GM19099 (cell line): Measurements from ENCODE around the gene DCTD.

Source experiments
- POLR2A ChIP-seq: IDR thresholded peaks from 3 replicates; pipeline ENCODE4 v1.6.1; 2011; ENCODE audit warnings: low read depth; ENCODE audit not compliant: insufficient read length; ENCODE audit errors: extremely low read depth

DCTD gene

GRCh38 chr4:182883351-182883750 lies 33.8 kb downstream of the DCTD start:
- no peak for TF ChIP-seq POLR2A

GRCh38 chr4:182881914-182882313 lies 35.3 kb downstream of the DCTD start:
- no peak for TF ChIP-seq POLR2A

GRCh38 chr4:182880387-182881356 lies 36.5 kb downstream of the DCTD start:
- TF ChIP-seq POLR2A: no peak

- TF ChIP-seq POLR2A: no peak
These were observed 37.3 kb downstream of the DCTD start for GRCh38 chr4:182879913-182880312.

- TF ChIP-seq POLR2A: no peak
These were observed 38.3 kb downstream of the DCTD start for GRCh38 chr4:182878633-182879495.

GRCh38 chr4:182877326-182877883 lies 39.8 kb downstream of the DCTD start:
- no peak for TF ChIP-seq POLR2A

GRCh38 chr4:182876427-182876826 lies 40.8 kb downstream of the DCTD start:
- no peak for TF ChIP-seq POLR2A

GRCh38 chr4:182875453-182876405 lies 41.5 kb downstream of the DCTD start:
- TF ChIP-seq POLR2A: no peak

- TF ChIP-seq POLR2A: no peak
These were observed 42.3 kb downstream of the DCTD start for GRCh38 chr4:182874797-182875345.

GRCh38 chr4:182874304-182874751 lies 42.9 kb downstream of the DCTD start:
- TF ChIP-seq POLR2A: no peak

GRCh38 chr4:182873726-182874125 lies 43.5 kb downstream of the DCTD start:
- TF ChIP-seq POLR2A: no peak

- no peak for TF ChIP-seq POLR2A
These were observed 43.9 kb downstream of the DCTD start for GRCh38 chr4:182873289-182873688.

- TF ChIP-seq POLR2A: no peak
These were observed 44.3 kb downstream of the DCTD start for GRCh38 chr4:182872886-182873285.

GRCh38 chr4:182871616-182872015 lies 45.6 kb downstream of the DCTD start:
- no peak for TF ChIP-seq POLR2A

- TF ChIP-seq POLR2A: no peak
These were observed 47.5 kb downstream of the DCTD start for GRCh38 chr4:182869697-182870096.

GRCh38 chr4:182866746-182867145 lies 50.4 kb downstream of the DCTD start:
- TF ChIP-seq POLR2A: no peak
